ENCODE data around the gene MAP4K3.

GRCh38 chr2:39455826-39456225 is 18.7 kb upstream of the MAP4K3 start:
- no peak for TF ChIP-seq CTCF (IDR thresholded peaks at IDR 0.05)
- no peak for TF ChIP-seq POLR2A (IDR thresholded peaks at IDR 0.05)

Data from vagina (tissue), 2 donors.